ENCODE data around the gene COBL. TPM values are rescaled to one million over a fixed set of nuclear protein-coding genes. Genes with fewer than 3 reads are reported as not detected.

Gene COBL
- total RNA-seq, 1 experiment from 2014 or later, result 51.4 TPM

DNA sequence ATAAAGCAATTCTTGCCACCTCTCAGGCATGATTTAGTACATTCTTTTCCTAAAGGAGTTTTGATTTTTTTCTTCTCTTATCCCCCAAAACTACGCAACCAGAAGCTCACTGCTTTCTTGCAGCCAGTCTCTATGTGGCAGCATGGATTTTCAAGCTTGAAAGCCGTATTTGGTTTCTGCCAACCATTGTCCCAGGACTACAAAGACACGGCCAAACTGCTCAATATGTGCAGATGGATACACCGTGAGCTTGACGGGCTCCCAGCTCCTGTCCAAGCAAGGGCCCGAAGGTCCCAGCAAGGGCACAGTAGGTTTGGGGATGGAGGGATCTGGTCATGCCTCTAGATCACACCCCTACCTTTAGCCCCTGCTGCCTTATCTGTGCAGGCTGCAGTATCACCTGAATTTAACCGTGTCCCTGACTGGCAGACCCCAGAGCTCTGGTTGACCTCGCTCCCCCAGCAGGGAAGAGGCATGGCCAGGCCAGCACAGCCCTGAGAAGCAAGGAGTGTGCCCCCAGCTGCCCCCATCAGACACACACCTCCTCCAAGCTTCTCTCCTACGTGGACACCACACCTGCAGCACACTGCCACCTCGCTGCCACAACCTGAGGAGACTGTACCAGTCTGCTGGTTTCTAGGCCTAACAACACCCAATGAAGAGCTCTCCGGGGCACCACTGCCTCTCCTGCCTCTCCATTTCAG lies 86.8 kb downstream of the COBL start:
- H3K4me2 ChIP-seq, result no peak overlapping the region
- intact Hi-C loops (cut with micrococcal nuclease; ENCODE audit: unreplicated experiment), result loop anchor here (5.0 kb wide), 1 partner anchor 33 kb away; no protein-coding TSS in a partner anchor
- CTCF ChIA-PET, result no interaction called here

DNA sequence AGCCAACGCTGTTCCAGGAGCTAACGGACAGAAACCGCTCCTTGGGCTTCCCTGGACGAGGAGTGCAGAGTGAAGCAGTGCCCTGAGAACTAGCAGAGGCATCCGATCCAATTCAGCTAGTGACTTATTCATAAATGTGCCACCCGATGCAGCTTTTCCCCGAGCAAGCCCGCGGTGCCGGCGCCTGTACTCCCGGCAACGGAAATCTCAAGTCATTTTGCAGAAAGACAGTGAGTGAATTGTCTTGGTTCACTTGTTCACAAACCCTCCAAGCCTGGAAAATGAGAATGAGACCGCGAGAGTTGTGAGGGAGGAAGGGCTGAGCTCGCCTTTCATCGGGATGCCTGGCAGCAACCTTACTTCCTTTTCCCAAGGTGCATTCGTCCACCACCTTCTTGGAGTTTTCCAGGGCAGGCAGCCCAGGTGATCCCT lies 87.5 kb downstream of the COBL start:
- Histone ChIP-seq H3K9me3 (ENCODE audit: insufficient read depth, low read depth) (no peaks in the 10 kb centered on the region), H3F3A (ENCODE audit: insufficient read depth, low read depth) (peaks cover 8% of the 10 kb centered on the region; the same call in 1 of the 2 replicates), H3K4me2 (no peak overlapping the region), H3K79me2 (ENCODE audit: low read depth) (no peaks in the 10 kb centered on the region), H3K9me2 (ENCODE audit: insufficient read depth) (no peaks in the 10 kb centered on the region), H2AFZ (no peak overlapping the region), H3K27ac (no peak overlapping the region), H3K27me3 (ENCODE audit: insufficient read depth, low read depth) (no peaks in the 10 kb centered on the region), H3K4me1 (replicated peaks; ENCODE audit: insufficient read depth) (peaks cover 18% of the 10 kb centered on the region), H3K36me3 (ENCODE audit: low read depth) (no peaks in the 10 kb centered on the region), H3K4me3 (no peak overlapping the region), H4K20me1 (ENCODE audit: insufficient read depth) (peaks cover 4% of the 10 kb centered on the region)
- DNase-seq, result no peak
- no peak for TF ChIP-seq EZH2 (IDR thresholded peaks at IDR 0.05; ENCODE audit: low read depth)
- TF ChIP-seq, protein P1, sequence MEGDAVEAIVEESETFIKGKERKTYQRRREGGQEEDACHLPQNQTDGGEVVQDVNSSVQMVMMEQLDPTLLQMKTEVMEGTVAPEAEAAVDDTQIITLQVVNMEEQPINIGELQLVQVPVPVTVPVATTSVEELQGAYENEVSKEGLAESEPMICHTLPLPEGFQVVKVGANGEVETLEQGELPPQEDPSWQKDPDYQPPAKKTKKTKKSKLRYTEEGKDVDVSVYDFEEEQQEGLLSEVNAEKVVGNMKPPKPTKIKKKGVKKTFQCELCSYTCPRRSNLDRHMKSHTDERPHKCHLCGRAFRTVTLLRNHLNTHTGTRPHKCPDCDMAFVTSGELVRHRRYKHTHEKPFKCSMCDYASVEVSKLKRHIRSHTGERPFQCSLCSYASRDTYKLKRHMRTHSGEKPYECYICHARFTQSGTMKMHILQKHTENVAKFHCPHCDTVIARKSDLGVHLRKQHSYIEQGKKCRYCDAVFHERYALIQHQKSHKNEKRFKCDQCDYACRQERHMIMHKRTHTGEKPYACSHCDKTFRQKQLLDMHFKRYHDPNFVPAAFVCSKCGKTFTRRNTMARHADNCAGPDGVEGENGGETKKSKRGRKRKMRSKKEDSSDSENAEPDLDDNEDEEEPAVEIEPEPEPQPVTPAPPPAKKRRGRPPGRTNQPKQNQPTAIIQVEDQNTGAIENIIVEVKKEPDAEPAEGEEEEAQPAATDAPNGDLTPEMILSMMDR (conservative IDR thresholded peaks at IDR 0.05), result no peak
- no TSS peak for BruUV-seq (replicated peaks)
- intact Hi-C loops (cut with micrococcal nuclease; ENCODE audit: unreplicated experiment), result loop anchor here (5.0 kb wide), 1 partner anchor 33 kb away; no protein-coding TSS in a partner anchor
- ChIA-PET CTCF (no interaction called here), POLR2A (ENCODE audit: unreplicated experiment) (no interaction called here)

More for the DNA sequence above, 86.8 kb downstream of the COBL start:
- H3K27ac ChIP-seq, result no peak overlapping the region
- H3K27me3 ChIP-seq (ENCODE audit: insufficient read depth, low read depth), result no peaks in the 10 kb centered on the region
- no peak for TF ChIP-seq EZH2 (IDR thresholded peaks at IDR 0.05; ENCODE audit: low read depth)
- TF ChIP-seq, protein P1 (conservative IDR thresholded peaks at IDR 0.05), result no peak
- POLR2A ChIA-PET (ENCODE audit: unreplicated experiment), result interaction anchor here (0.7 kb wide), 1 partner anchor 644 kb away, joined by 3 read pairs; no protein-coding TSS in a partner anchor
- H3K9me2 ChIP-seq (ENCODE audit: insufficient read depth), result no peaks in the 10 kb centered on the region
- H2AFZ ChIP-seq, result no peak overlapping the region
- no peak overlapping the region for H3K4me3 ChIP-seq
- no peaks in the 10 kb centered on the region for H3K9me3 ChIP-seq (ENCODE audit: insufficient read depth, low read depth)
- BruUV-seq (replicated peaks), result no TSS peak
- DNase-seq, result no peak
- peaks cover 8% of the 10 kb centered on the region; the same call in 1 of the 2 replicates for H3F3A ChIP-seq (ENCODE audit: insufficient read depth, low read depth)
- no peaks in the 10 kb centered on the region for H3K36me3 ChIP-seq (ENCODE audit: low read depth)
- H3K79me2 ChIP-seq (ENCODE audit: low read depth), result no peaks in the 10 kb centered on the region
- H4K20me1 ChIP-seq (ENCODE audit: insufficient read depth), result peaks cover 2% of the 10 kb centered on the region
- H3K4me1 ChIP-seq (replicated peaks; ENCODE audit: insufficient read depth), result peaks cover 18% of the 10 kb centered on the region

DNA sequence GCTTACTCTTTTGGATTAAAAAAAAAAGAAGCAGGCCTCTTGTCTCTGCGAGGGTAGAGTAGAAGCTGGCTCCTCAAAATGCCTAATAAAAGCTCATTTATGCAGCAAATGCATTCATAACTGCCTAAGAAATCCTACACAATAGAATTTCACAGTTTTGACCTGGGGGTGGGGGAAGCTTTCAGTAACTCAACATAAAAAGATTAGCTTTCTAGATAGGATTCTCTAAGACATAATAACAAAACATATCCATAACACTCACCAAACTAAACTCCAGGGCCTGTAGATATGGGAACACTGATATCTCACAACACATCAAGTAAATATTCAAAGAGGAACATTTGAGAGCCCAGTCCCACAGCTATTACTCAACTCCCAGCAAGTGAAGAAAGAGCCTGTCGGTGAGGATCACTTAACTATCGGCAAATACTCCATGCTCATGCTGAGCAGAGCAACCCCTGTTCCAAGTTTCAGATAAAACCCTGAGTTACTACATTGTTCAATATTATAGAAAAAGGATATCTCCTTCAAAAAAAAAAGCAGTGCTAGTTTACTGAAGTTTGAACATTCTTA lies 88.1 kb downstream of the COBL start:
- H3K27me3 ChIP-seq (ENCODE audit: insufficient read depth, low read depth), result no peaks in the 10 kb centered on the region
- no peak overlapping the region for H2AFZ ChIP-seq
- peaks cover 8% of the 10 kb centered on the region; the same call in 1 of the 2 replicates for H3F3A ChIP-seq (ENCODE audit: insufficient read depth, low read depth)
- intact Hi-C loops (cut with micrococcal nuclease; ENCODE audit: unreplicated experiment), result loop anchor here (5.0 kb wide), 1 partner anchor 34 kb away; no protein-coding TSS in a partner anchor
- no peak overlapping the region for H3K27ac ChIP-seq
- CTCF ChIA-PET, result interaction anchor here (1.3 kb wide), 1 partner anchor 139 kb away, joined by 4 read pairs; no protein-coding TSS in a partner anchor
- H4K20me1 ChIP-seq (ENCODE audit: insufficient read depth), result peaks cover 4% of the 10 kb centered on the region
- BruUV-seq (replicated peaks), result no TSS peak
- H3K79me2 ChIP-seq (ENCODE audit: low read depth), result no peaks in the 10 kb centered on the region
- no peaks in the 10 kb centered on the region for H3K36me3 ChIP-seq (ENCODE audit: low read depth)
- no peaks in the 10 kb centered on the region for H3K9me2 ChIP-seq (ENCODE audit: insufficient read depth)
- H3K4me3 ChIP-seq, result no peak overlapping the region
- H3K4me2 ChIP-seq, result no peak overlapping the region
- TF ChIP-seq, protein P1 (conservative IDR thresholded peaks at IDR 0.05), result no peak
- no peak for TF ChIP-seq EZH2 (IDR thresholded peaks at IDR 0.05; ENCODE audit: low read depth)
- DNase-seq, result no peak
- peaks cover 18% of the 10 kb centered on the region for H3K4me1 ChIP-seq (replicated peaks; ENCODE audit: insufficient read depth)
- no peaks in the 10 kb centered on the region for H3K9me3 ChIP-seq (ENCODE audit: insufficient read depth, low read depth)
- POLR2A ChIA-PET (ENCODE audit: unreplicated experiment), result interaction anchor here (0.6 to 0.7 kb wide), 3 partner anchors 86 to 117 kb away, joined by 3 to 4 read pairs (median 3); no protein-coding TSS in a partner anchor
